ENCODE measurements around the gene SLC35G1.

Gene SLC35G1

GRCh38 chr10:93893646-93894515 is at the start of gene SLC35G1:
Gene SLC35G1 (plus strand): TSS chr10:93893978. CDS start chr10:93894034, 56 bp downstream.
- no peak for TF ChIP-seq CTCF (IDR thresholded peaks at IDR 0.05; ENCODE audit: control insufficient read depth, extremely low read depth, insufficient read depth)
- H3K4me3 ChIP-seq (ENCODE audit: low read depth, low read length): peak within 1 kb of the TSS; percentile 61
- no peak for DNase-seq (ENCODE audit: low read depth)

- no peak overlapping the region for H3K4me3 ChIP-seq (ENCODE audit: low read depth, low read length)
- TF ChIP-seq CTCF (IDR thresholded peaks at IDR 0.05; ENCODE audit: control insufficient read depth, extremely low read depth, insufficient read depth): no peak
- no peak for DNase-seq (ENCODE audit: low read depth)
Observed at GRCh38 chr10:93844979-93845626, 48.7 kb upstream of the SLC35G1 start.

- TF ChIP-seq CTCF (IDR thresholded peaks at IDR 0.05; ENCODE audit: control insufficient read depth, extremely low read depth, insufficient read depth): no peak
- no peak overlapping the region for H3K4me3 ChIP-seq (ENCODE audit: low read depth, low read length)
- no peak for DNase-seq (ENCODE audit: low read depth)
Observed at GRCh38 chr10:93849593-93849992, 44.2 kb upstream of the SLC35G1 start.

- no peak for TF ChIP-seq CTCF (IDR thresholded peaks at IDR 0.05; ENCODE audit: control insufficient read depth, extremely low read depth, insufficient read depth)
- no peak for DNase-seq (ENCODE audit: low read depth)
- H3K4me3 ChIP-seq (ENCODE audit: low read depth, low read length): no peak overlapping the region
Observed at GRCh38 chr10:93850031-93851015, 43.5 kb upstream of the SLC35G1 start.

- H3K4me3 ChIP-seq (ENCODE audit: low read depth, low read length): no peak overlapping the region
- DNase-seq (ENCODE audit: low read depth): no peak
- no peak for TF ChIP-seq CTCF (IDR thresholded peaks at IDR 0.05; ENCODE audit: control insufficient read depth, extremely low read depth, insufficient read depth)
Observed at GRCh38 chr10:93851169-93851568, 42.6 kb upstream of the SLC35G1 start.

- no peak for TF ChIP-seq CTCF (IDR thresholded peaks at IDR 0.05; ENCODE audit: control insufficient read depth, extremely low read depth, insufficient read depth)
- no peak for DNase-seq (ENCODE audit: low read depth)
- H3K4me3 ChIP-seq (ENCODE audit: low read depth, low read length): no peak overlapping the region
Observed at GRCh38 chr10:93852476-93853095, 41.2 kb upstream of the SLC35G1 start.
